ENCODE measurements around the gene ATF5.
"Not testable (repeated sequence)": the region's sequence is repeated elsewhere in the genome, so short reads cannot be mapped to it uniquely, and the experiment has no call there.

ATF5 gene

GRCh38 chr19:49956115-49956495 lies 27.1 kb downstream of the ATF5 start:
- no peaks in the 10 kb centered on the region for H3K9me3 ChIP-seq (ENCODE audit: insufficient read depth, low read length)
- H3K9me2 ChIP-seq (replicated peaks; ENCODE audit: insufficient read depth, low read length) = no peaks in the 10 kb centered on the region
- H3K79me2 ChIP-seq (ENCODE audit: insufficient read depth, low read length) = no peaks in the 10 kb centered on the region
- H3K27me3 ChIP-seq (ENCODE audit: low read length) = no peaks in the 10 kb centered on the region
- no peaks in the 10 kb centered on the region for H3F3A ChIP-seq (ENCODE audit: insufficient read depth)
- TF ChIP-seq EZH2phosphoT487 (conservative IDR thresholded peaks at IDR 0.05; ENCODE audit: low read length) = no peak
- TF ChIP-seq, protein P1, sequence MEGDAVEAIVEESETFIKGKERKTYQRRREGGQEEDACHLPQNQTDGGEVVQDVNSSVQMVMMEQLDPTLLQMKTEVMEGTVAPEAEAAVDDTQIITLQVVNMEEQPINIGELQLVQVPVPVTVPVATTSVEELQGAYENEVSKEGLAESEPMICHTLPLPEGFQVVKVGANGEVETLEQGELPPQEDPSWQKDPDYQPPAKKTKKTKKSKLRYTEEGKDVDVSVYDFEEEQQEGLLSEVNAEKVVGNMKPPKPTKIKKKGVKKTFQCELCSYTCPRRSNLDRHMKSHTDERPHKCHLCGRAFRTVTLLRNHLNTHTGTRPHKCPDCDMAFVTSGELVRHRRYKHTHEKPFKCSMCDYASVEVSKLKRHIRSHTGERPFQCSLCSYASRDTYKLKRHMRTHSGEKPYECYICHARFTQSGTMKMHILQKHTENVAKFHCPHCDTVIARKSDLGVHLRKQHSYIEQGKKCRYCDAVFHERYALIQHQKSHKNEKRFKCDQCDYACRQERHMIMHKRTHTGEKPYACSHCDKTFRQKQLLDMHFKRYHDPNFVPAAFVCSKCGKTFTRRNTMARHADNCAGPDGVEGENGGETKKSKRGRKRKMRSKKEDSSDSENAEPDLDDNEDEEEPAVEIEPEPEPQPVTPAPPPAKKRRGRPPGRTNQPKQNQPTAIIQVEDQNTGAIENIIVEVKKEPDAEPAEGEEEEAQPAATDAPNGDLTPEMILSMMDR (IDR thresholded peaks at IDR 0.05; ENCODE audit: insufficient read depth, low read length, poor library complexity, severe bottlenecking) = no peak
- no peak overlapping the region for H3K4me2 ChIP-seq (ENCODE audit: low read depth, low read length, poor library complexity, severe bottlenecking)
- H3K4me3 ChIP-seq (ENCODE audit: insufficient read depth, low read length, poor library complexity, severe bottlenecking) = no peak overlapping the region
- no peak overlapping the region for H3K9ac ChIP-seq (ENCODE audit: low read length)
- H2AFZ ChIP-seq (ENCODE audit: low read depth, low read length, severe bottlenecking) = no peak overlapping the region
- no peaks in the 10 kb centered on the region for H3K36me3 ChIP-seq (ENCODE audit: low read length)
- H3K27ac ChIP-seq (ENCODE audit: low read depth, low read length) = no peak overlapping the region
- no peaks in the 10 kb centered on the region for H4K20me1 ChIP-seq (ENCODE audit: low read depth, low read length)

DNA sequence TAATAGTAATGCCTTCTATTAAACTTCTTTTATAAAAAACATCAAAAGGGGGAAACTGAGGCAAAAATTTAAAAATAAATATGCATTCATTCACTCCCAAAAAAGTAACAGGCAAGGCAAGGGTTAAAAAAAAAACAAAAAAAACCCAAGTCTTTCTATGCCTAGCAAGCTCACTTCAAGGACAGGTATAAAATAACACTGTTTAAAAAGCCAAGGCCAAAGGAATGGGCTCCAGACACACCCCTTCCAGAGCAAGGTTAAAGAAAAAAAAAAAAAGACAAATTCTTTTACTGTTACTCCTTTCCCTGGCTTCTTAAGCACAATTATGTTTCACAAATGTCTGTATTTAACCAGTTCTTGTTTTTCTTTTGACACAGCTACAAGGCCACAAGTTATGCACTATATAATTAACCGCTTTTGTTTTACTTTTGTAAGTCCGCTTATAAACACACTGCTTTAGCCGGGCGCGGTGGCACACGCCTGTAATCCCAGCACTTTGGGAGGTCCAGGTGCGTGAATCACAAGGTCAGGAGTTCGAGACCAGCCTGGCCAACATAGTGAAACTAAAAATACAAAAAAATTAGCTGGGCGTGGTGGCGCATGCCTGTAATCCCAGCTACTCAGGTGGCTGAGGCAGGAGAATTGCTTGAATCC lies 28.4 kb downstream of the ATF5 start:
- Histone ChIP-seq H3K9ac (ENCODE audit: low read length) (no peak overlapping the region), H3K9me3 (ENCODE audit: insufficient read depth, low read length) (no peaks in the 10 kb centered on the region), H3F3A (ENCODE audit: insufficient read depth) (no peaks in the 10 kb centered on the region), H3K27me3 (ENCODE audit: low read length) (no peaks in the 10 kb centered on the region), H2AFZ (ENCODE audit: low read depth, low read length, severe bottlenecking) (no peak overlapping the region), H3K4me3 (ENCODE audit: insufficient read depth, low read length, poor library complexity, severe bottlenecking) (no peak overlapping the region), H3K9me2 (replicated peaks; ENCODE audit: insufficient read depth, low read length) (no peaks in the 10 kb centered on the region), H3K79me2 (ENCODE audit: insufficient read depth, low read length) (no peaks in the 10 kb centered on the region), H3K27ac (ENCODE audit: low read depth, low read length) (no peak overlapping the region), H3K4me2 (ENCODE audit: low read depth, low read length, poor library complexity, severe bottlenecking) (no peak overlapping the region), H4K20me1 (ENCODE audit: low read depth, low read length) (no peaks in the 10 kb centered on the region), H3K36me3 (ENCODE audit: low read length) (no peaks in the 10 kb centered on the region)
- TF ChIP-seq, protein P1 (IDR thresholded peaks at IDR 0.05; ENCODE audit: insufficient read depth, low read length, poor library complexity, severe bottlenecking) = no peak
- no peak for TF ChIP-seq EZH2phosphoT487 (conservative IDR thresholded peaks at IDR 0.05; ENCODE audit: low read length)

- not testable (repeated sequence) for H3K4me3 ChIP-seq (ENCODE audit: insufficient read depth, low read length, poor library complexity, severe bottlenecking); H3K9me3 ChIP-seq (ENCODE audit: insufficient read depth, low read length); H3K79me2 ChIP-seq (ENCODE audit: insufficient read depth, low read length); H3K27me3 ChIP-seq (ENCODE audit: low read length); H4K20me1 ChIP-seq (ENCODE audit: low read depth, low read length); H3K36me3 ChIP-seq (ENCODE audit: low read length); H3K9me2 ChIP-seq (replicated peaks; ENCODE audit: insufficient read depth, low read length); H3K9ac ChIP-seq (ENCODE audit: low read length); H3K4me2 ChIP-seq (ENCODE audit: low read depth, low read length, poor library complexity, severe bottlenecking); H2AFZ ChIP-seq (ENCODE audit: low read depth, low read length, severe bottlenecking); H3K27ac ChIP-seq (ENCODE audit: low read depth, low read length); H3F3A ChIP-seq (ENCODE audit: insufficient read depth)
Measured at GRCh38 chr19:49958144-49958543, 29.1 kb downstream of the ATF5 start.

GRCh38 chr19:49958596-49958995 lies 29.6 kb downstream of the ATF5 start:
- H3K27ac ChIP-seq (ENCODE audit: low read depth, low read length); H3K79me2 ChIP-seq (ENCODE audit: insufficient read depth, low read length); H3K9me2 ChIP-seq (replicated peaks; ENCODE audit: insufficient read depth, low read length); H4K20me1 ChIP-seq (ENCODE audit: low read depth, low read length); H3K4me2 ChIP-seq (ENCODE audit: low read depth, low read length, poor library complexity, severe bottlenecking); H3K4me3 ChIP-seq (ENCODE audit: insufficient read depth, low read length, poor library complexity, severe bottlenecking); H2AFZ ChIP-seq (ENCODE audit: low read depth, low read length, severe bottlenecking); H3F3A ChIP-seq (ENCODE audit: insufficient read depth); H3K36me3 ChIP-seq (ENCODE audit: low read length); H3K9me3 ChIP-seq (ENCODE audit: insufficient read depth, low read length); H3K9ac ChIP-seq (ENCODE audit: low read length); H3K27me3 ChIP-seq (ENCODE audit: low read length): not testable (repeated sequence)

DNA sequence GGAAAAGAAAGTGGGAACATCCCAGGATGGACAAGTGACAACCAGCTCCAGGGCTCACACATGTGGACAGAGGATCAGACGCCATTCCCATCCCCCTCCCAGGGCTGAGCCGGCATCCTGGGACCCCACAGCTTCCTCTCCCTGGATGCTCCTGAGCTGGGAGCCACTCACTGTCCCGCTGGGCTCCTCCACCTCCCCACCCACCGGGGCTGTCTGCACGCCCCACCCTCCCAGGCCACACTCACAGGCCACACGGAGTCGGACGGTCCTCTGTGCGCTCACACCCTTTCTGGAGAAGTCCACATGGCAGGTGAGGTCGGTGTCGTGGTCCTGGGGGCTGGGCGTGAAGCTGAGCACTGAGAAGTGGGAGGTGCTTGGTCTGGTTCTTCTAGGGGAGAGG lies 30.9 kb downstream of the ATF5 start:
- not testable (repeated sequence) for H3K27ac ChIP-seq (ENCODE audit: low read depth, low read length); H3K36me3 ChIP-seq (ENCODE audit: low read length); H3F3A ChIP-seq (ENCODE audit: insufficient read depth); H3K27me3 ChIP-seq (ENCODE audit: low read length); H3K4me2 ChIP-seq (ENCODE audit: low read depth, low read length, poor library complexity, severe bottlenecking); H3K9me2 ChIP-seq (replicated peaks; ENCODE audit: insufficient read depth, low read length); H3K4me3 ChIP-seq (ENCODE audit: insufficient read depth, low read length, poor library complexity, severe bottlenecking); H3K9ac ChIP-seq (ENCODE audit: low read length); H4K20me1 ChIP-seq (ENCODE audit: low read depth, low read length); H3K79me2 ChIP-seq (ENCODE audit: insufficient read depth, low read length); H2AFZ ChIP-seq (ENCODE audit: low read depth, low read length, severe bottlenecking); H3K9me3 ChIP-seq (ENCODE audit: insufficient read depth, low read length)

- H3K9me3 ChIP-seq (ENCODE audit: insufficient read depth, low read length); H3K79me2 ChIP-seq (ENCODE audit: insufficient read depth, low read length); H3F3A ChIP-seq (ENCODE audit: insufficient read depth); H4K20me1 ChIP-seq (ENCODE audit: low read depth, low read length); H3K27ac ChIP-seq (ENCODE audit: low read depth, low read length); H2AFZ ChIP-seq (ENCODE audit: low read depth, low read length, severe bottlenecking); H3K9me2 ChIP-seq (replicated peaks; ENCODE audit: insufficient read depth, low read length); H3K9ac ChIP-seq (ENCODE audit: low read length); H3K36me3 ChIP-seq (ENCODE audit: low read length); H3K4me2 ChIP-seq (ENCODE audit: low read depth, low read length, poor library complexity, severe bottlenecking); H3K4me3 ChIP-seq (ENCODE audit: insufficient read depth, low read length, poor library complexity, severe bottlenecking); H3K27me3 ChIP-seq (ENCODE audit: low read length): not testable (repeated sequence)
Measured at GRCh38 chr19:49960980-49961379, 32.0 kb downstream of the ATF5 start, which contains the start of gene SIGLEC11. TSS of gene SIGLEC11 (minus strand) at chr19:49961172. CDS start at chr19:49961081, 91 bp downstream.

Measured in SU-DHL-6 (cell line).